ENCODE results near the gene LRRC28. TPM values are rescaled to one million over a fixed set of nuclear protein-coding genes. Genes with fewer than 3 reads are reported as not detected.

LRRC28 gene
- total and polyA plus RNA-seq, 10 of the 15 experiments (the other 5 are each of a cell fraction or from before 2014, with no cell fraction given) = 21.3 to 54.9 (median 27.7) TPM

DNA sequence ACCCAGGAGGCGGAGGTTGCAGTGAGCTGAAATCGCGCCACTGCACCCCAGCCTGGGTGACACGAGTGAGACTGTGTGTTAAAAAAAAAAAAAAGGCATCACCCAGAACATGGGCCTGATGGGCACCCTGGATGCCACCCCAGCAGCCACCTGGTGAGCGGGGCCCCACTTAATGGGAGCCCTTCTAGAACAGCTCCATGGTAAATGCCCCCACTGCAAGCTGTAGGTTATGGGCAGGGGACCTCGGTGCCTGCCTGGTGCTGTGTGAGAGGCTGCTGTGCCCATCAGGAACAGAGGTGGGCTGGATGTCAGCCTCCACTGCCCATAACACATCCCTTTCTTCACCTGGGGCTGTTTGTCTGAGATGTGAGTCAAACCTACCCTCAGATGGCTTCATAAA, 158.3 kb downstream of the LRRC28 start (continued):
- TF ChIP-seq TCF12 (IDR thresholded peaks at IDR 0.05; ENCODE audit: low read depth, low read length) = no peak
- no peak for TF ChIP-seq ZNF207 (IDR thresholded peaks at IDR 0.05; ENCODE audit: borderline replicate concordance)
- no peak for TF ChIP-seq PAX5 (IDR thresholded peaks at IDR 0.05; ENCODE audit: borderline replicate concordance, low read depth, low read length)

DNA sequence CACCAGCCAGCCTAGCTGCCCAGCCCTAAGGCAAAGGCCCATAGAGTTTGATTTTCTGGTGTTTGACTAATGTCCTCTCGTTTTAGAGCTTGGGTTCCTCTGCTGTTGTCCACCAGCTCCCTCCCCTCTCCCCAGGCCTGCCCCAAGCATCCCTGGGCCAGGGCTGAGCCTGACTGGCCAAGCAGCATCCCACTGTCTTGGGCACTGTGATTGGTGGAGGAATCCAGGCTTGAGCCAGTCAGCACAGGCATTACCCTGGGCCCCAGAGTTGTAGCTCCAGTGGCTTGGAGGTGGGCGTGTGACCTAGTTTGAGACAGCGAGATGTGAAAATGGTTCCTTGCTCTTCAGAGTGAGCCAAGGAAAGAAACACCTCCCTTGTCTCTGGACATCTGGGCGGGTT, 159.2 kb downstream of the LRRC28 start:
- ChIA-PET POLR2A (no interaction called here), SMC1A (ENCODE audit: uncharacterized antibody, unreplicated experiment) (interaction anchor here (0.9 to 5.9 kb wide), 5 partner anchors 89 to 293 kb away, joined by 3 to 40 read pairs (median 4); no protein-coding TSS in a partner anchor), RAD21 (ENCODE audit: unreplicated experiment) (interaction anchor here (1.8 to 5.3 kb wide), 3 partner anchors 93 to 293 kb away, joined by 4 to 39 read pairs (median 13); no protein-coding TSS in a partner anchor), CTCF (interaction anchor here (0.8 to 5.7 kb wide), 5 partner anchors 17 to 346 kb away, joined by 3 to 41 read pairs (median 3); no protein-coding TSS in a partner anchor)
- no peaks in the 10 kb centered on the region for H3K4me1 ChIP-seq (ENCODE audit: control insufficient read depth, insufficient read depth, low read length)
- H2AFZ ChIP-seq (ENCODE audit: control insufficient read depth, low read depth, low read length) = no peak overlapping the region
- no peaks in the 10 kb centered on the region for H3K36me3 ChIP-seq (ENCODE audit: control insufficient read depth in 2 of 2, insufficient read depth in 2 of 2, low read length in 1 of 2)
- intact Hi-C loops (cut with micrococcal nuclease; ENCODE audit: unreplicated experiment) = no loop called here
- no peaks in the 10 kb centered on the region for H4K20me1 ChIP-seq (ENCODE audit: control insufficient read depth, insufficient read depth)
- H3K9me3 ChIP-seq (replicated peaks; ENCODE audit: control insufficient read depth, insufficient read depth, low read length) = no peaks in the 10 kb centered on the region
- DNase-seq (ENCODE audit: low read depth, low spot score) (no peak), FAIRE-seq (no peak), ATAC-seq (no peak)
- in situ Hi-C loops (cut with MboI) = no loop called here
- BruUV-seq (replicated peaks) = no TSS peak
- no peaks in the 10 kb centered on the region; a peak in 1 of 4 replicates for H3K27me3 ChIP-seq (replicated peaks in 1 of 2; ENCODE audit: control insufficient read depth in 2 of 2, insufficient read depth in 2 of 2, low read length in 1 of 2)
- H3K9ac ChIP-seq (ENCODE audit: control insufficient read depth, insufficient read depth, low read length) = no peak overlapping the region
- 54% methylated on average over 4 of the region's 4 CpGs for WGBS (ENCODE audit: insufficient coverage, insufficient replicate concordance, low lambda C conversion rate, missing lambda C conversion rate)
- no peaks in the 10 kb centered on the region for H3K79me2 ChIP-seq (ENCODE audit: control insufficient read depth, insufficient read depth, low read length)
- TF ChIP-seq, protein P1, sequence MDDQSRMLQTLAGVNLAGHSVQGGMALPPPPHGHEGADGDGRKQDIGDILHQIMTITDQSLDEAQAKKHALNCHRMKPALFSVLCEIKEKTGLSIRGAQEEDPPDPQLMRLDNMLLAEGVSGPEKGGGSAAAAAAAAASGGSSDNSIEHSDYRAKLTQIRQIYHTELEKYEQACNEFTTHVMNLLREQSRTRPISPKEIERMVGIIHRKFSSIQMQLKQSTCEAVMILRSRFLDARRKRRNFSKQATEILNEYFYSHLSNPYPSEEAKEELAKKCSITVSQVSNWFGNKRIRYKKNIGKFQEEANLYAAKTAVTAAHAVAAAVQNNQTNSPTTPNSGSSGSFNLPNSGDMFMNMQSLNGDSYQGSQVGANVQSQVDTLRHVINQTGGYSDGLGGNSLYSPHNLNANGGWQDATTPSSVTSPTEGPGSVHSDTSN (IDR thresholded peaks at IDR 0.05; ENCODE audit: insufficient replicate concordance, low read depth, low read length) = no peak
- TF ChIP-seq EGR1 (IDR thresholded peaks at IDR 0.05; ENCODE audit: borderline replicate concordance in 1 of 2, low read depth in 2 of 2, low read length in 2 of 2) = no peak
- TF ChIP-seq WRNIP1 (IDR thresholded peaks at IDR 0.05; ENCODE audit: borderline replicate concordance, low read depth, low read length) = no peak
- no peak for TF ChIP-seq MEF2A (IDR thresholded peaks at IDR 0.05; ENCODE audit: insufficient read depth, low read depth, low read length)
- no peak for TF ChIP-seq ZNF217 (IDR thresholded peaks at IDR 0.05)
- no peak for TF ChIP-seq HDGF (IDR thresholded peaks at IDR 0.05)
- TF ChIP-seq NFXL1 (IDR thresholded peaks at IDR 0.05; ENCODE audit: borderline replicate concordance) = no peak
- TF ChIP-seq, protein P2, sequence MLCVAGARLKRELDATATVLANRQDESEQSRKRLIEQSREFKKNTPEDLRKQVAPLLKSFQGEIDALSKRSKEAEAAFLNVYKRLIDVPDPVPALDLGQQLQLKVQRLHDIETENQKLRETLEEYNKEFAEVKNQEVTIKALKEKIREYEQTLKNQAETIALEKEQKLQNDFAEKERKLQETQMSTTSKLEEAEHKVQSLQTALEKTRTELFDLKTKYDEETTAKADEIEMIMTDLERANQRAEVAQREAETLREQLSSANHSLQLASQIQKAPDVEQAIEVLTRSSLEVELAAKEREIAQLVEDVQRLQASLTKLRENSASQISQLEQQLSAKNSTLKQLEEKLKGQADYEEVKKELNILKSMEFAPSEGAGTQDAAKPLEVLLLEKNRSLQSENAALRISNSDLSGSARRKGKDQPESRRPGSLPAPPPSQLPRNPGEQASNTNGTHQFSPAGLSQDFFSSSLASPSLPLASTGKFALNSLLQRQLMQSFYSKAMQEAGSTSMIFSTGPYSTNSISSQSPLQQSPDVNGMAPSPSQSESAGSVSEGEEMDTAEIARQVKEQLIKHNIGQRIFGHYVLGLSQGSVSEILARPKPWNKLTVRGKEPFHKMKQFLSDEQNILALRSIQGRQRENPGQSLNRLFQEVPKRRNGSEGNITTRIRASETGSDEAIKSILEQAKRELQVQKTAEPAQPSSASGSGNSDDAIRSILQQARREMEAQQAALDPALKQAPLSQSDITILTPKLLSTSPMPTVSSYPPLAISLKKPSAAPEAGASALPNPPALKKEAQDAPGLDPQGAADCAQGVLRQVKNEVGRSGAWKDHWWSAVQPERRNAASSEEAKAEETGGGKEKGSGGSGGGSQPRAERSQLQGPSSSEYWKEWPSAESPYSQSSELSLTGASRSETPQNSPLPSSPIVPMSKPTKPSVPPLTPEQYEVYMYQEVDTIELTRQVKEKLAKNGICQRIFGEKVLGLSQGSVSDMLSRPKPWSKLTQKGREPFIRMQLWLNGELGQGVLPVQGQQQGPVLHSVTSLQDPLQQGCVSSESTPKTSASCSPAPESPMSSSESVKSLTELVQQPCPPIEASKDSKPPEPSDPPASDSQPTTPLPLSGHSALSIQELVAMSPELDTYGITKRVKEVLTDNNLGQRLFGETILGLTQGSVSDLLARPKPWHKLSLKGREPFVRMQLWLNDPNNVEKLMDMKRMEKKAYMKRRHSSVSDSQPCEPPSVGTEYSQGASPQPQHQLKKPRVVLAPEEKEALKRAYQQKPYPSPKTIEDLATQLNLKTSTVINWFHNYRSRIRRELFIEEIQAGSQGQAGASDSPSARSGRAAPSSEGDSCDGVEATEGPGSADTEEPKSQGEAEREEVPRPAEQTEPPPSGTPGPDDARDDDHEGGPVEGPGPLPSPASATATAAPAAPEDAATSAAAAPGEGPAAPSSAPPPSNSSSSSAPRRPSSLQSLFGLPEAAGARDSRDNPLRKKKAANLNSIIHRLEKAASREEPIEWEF (IDR thresholded peaks at IDR 0.05; ENCODE audit: insufficient replicate concordance, low read depth, low read length) = no peak
- TF ChIP-seq RCOR1 (conservative IDR thresholded peaks at IDR 0.05; ENCODE audit: low read depth, low read length) = no peak
- TF ChIP-seq, protein P3, sequence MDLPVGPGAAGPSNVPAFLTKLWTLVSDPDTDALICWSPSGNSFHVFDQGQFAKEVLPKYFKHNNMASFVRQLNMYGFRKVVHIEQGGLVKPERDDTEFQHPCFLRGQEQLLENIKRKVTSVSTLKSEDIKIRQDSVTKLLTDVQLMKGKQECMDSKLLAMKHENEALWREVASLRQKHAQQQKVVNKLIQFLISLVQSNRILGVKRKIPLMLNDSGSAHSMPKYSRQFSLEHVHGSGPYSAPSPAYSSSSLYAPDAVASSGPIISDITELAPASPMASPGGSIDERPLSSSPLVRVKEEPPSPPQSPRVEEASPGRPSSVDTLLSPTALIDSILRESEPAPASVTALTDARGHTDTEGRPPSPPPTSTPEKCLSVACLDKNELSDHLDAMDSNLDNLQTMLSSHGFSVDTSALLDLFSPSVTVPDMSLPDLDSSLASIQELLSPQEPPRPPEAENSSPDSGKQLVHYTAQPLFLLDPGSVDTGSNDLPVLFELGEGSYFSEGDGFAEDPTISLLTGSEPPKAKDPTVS (IDR thresholded peaks at IDR 0.05; ENCODE audit: low read depth, low read length) = no peak
- no peak overlapping the region for H3K27ac ChIP-seq (ENCODE audit: control insufficient read depth, insufficient read depth)
- no peak overlapping the region for H3K4me2 ChIP-seq (ENCODE audit: control insufficient read depth, insufficient read depth)
- no peak overlapping the region for H3K4me3 ChIP-seq
